Dermis lymphatic vessel endothelial cell (primary cell): ENCODE measurements around the gene EGFR. TPM values are rescaled to one million over a fixed set of nuclear protein-coding genes. Genes with fewer than 3 reads are reported as not detected.

Experiments used
- total RNA-seq: library from RNA; depleted of rRNA; stranded (reverse); fragments of >200 nt; gene quantifications from 2 replicates; pipeline ENCODE4 v1.2.1, GENCODE V29; 2014

The EGFR gene
- total RNA-seq = 0.17 and 0.43 TPM in 2 replicates

DNA sequence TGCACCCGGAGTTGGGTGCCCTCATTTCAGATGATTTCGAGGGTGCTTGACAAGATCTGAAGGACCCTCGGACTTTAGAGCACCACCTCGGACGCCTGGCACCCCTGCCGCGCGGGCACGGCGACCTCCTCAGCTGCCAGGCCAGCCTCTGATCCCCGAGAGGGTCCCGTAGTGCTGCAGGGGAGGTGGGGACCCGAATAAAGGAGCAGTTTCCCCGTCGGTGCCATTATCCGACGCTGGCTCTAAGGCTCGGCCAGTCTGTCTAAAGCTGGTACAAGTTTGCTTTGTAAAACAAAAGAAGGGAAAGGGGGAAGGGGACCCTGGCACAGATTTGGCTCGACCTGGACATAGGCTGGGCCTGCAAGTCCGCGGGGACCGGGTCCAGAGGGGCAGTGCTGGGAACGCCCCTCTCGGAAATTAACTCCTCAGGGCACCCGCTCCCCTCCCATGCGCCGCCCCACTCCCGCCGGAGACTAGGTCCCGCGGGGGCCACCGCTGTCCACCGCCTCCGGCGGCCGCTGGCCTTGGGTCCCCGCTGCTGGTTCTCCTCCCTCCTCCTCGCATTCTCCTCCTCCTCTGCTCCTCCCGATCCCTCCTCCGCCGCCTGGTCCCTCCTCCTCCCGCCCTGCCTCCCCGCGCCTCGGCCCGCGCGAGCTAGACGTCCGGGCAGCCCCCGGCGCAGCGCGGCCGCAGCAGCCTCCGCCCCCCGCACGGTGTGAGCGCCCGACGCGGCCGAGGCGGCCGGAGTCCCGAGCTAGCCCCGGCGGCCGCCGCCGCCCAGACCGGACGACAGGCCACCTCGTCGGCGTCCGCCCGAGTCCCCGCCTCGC is at the start of gene EGFR:
Gene EGFR, plus strand, starts transcription at position 657 of the 830 bp plus-strand sequence. CDS start 261 bp downstream, outside the sequence.

